HepG2 (cell line): Measurements from ENCODE around the gene MRPS7. TPM values are rescaled to one million over a fixed set of nuclear protein-coding genes. Genes with fewer than 3 reads are reported as not detected.

ENCODE experiments used
- DR1 ChIP-seq: sonication (generic); formaldehyde crosslinking; IDR thresholded peaks from 2 replicates; pipeline ENCODE4 v1.8.0; 2021; ENCODE audit warnings: mild to moderate bottlenecking, missing genetic modification reagents, inconsistent platforms
- FIP1L1 ChIP-seq: fragments of 200-400 bp; formaldehyde crosslinking; IDR thresholded peaks from 2 replicates; pipeline ENCODE4 v1.6.1; 2018; ENCODE audit warnings: low read depth, mild to moderate bottlenecking, low read length, moderate library complexity, borderline replicate concordance; ENCODE audit not compliant: insufficient read depth
- GABPA ChIP-seq, 2 experiments: IDR thresholded peaks; 2 replicates each; pipeline ENCODE4 v1.6.1; 2011 to 2016; ENCODE audit warnings: low read depth in 2 of 2, low read length in 1 of 2, missing biosample characterization in 1 of 2, missing genetic modification characterization in 1 of 2
- IKZF4 ChIP-seq: sonication (generic); formaldehyde crosslinking; IDR thresholded peaks from 2 replicates; pipeline ENCODE4 v1.5.1; 2020; ENCODE audit warnings: borderline replicate concordance, mild to moderate bottlenecking, low read depth, missing genetic modification reagents; ENCODE audit errors: not compliant biosample characterization
- KMT2B ChIP-seq: IDR thresholded peaks from 2 replicates; pipeline ENCODE4 v1.6.1; 2016; ENCODE audit warnings: missing genetic modification reagents, missing compliant biosample characterization
- MED13 ChIP-seq: sonication (generic); formaldehyde crosslinking; IDR thresholded peaks from 2 replicates; pipeline ENCODE4 v1.5.0; 2020; ENCODE audit warnings: missing genetic modification reagents
- MLLT10 ChIP-seq: sonication (generic); formaldehyde crosslinking; IDR thresholded peaks from 2 replicates; pipeline ENCODE4 v1.4.0; 2020; ENCODE audit warnings: missing genetic modification reagents
- TBL1XR1 ChIP-seq: fragments of 150-350 bp; IDR thresholded peaks from 2 replicates; pipeline ENCODE4 v1.6.1; 2014; ENCODE audit warnings: borderline replicate concordance, low read length; ENCODE audit not compliant: partially characterized antibody
- ZNF256 ChIP-seq: sonication (generic); formaldehyde crosslinking; conservative IDR thresholded peaks from 2 replicates; pipeline ENCODE4 v1.4.0; 2020; ENCODE audit warnings: missing genetic modification reagents
- ZNF264 ChIP-seq: sonication (generic); formaldehyde crosslinking; IDR thresholded peaks from 2 replicates; pipeline ENCODE4 v1.4.0; 2020; ENCODE audit warnings: missing genetic modification reagents
- ZNF543 ChIP-seq: sonication (generic); formaldehyde crosslinking; IDR thresholded peaks from 2 replicates; pipeline ENCODE4 v1.4.0; 2020; ENCODE audit warnings: mild to moderate bottlenecking, missing genetic modification reagents
- ZNF660 ChIP-seq: sonication (generic); formaldehyde crosslinking; IDR thresholded peaks from 2 replicates; pipeline ENCODE4 v1.5.1; 2020; ENCODE audit warnings: mild to moderate bottlenecking, low read depth, missing genetic modification reagents, borderline replicate concordance
- ZNF670 ChIP-seq: sonication (generic); formaldehyde crosslinking; IDR thresholded peaks from 2 replicates; pipeline ENCODE4 v1.8.0; 2022; ENCODE audit warnings: mild to moderate bottlenecking, missing genetic modification reagents, borderline replicate concordance
- polyA plus RNA-seq, 8 experiments: library from polyadenylated mRNA; depleted of rRNA in 3 of 8; stranded (reverse) in 7 of 8; unstranded in 1 of 8; fragments of >200 nt; fragmentation: Illumina TruSeq in 4 of 8; extraction: Trizol in 4 of 8; gene quantifications; 2 replicates each; pipeline versions ENCODE4 v1.2.1 to v1.2.3, GENCODE V29; 2011 to 2016; ENCODE audit warnings: low read depth in 4 of 8, missing spikeins in 1 of 8, mixed read lengths in 1 of 8; ENCODE audit not compliant: insufficient read depth in 1 of 8
- total RNA-seq, 5 experiments: library from RNA; depleted of rRNA; stranded (reverse); fragments of >200 nt; fragmentation: Illumina TruSeq; extraction: Trizol; gene quantifications; 2 replicates each; pipeline ENCODE4 v1.2.3, GENCODE V29; 2016; ENCODE audit warnings: low read depth in 1 of 5
- TF ChIP-seq, protein P1 (sequence below): sonication (generic); formaldehyde crosslinking; IDR thresholded peaks from 2 replicates; pipeline ENCODE4 v1.8.0; 2022; ENCODE audit warnings: mild to moderate bottlenecking, missing genetic modification reagents, moderate library complexity
- TF ChIP-seq, protein P2 (sequence below): sonication (generic); formaldehyde crosslinking; IDR thresholded peaks from 2 replicates; pipeline ENCODE4 v1.8.1; 2023; ENCODE audit warnings: mild to moderate bottlenecking, missing genetic modification reagents, borderline replicate concordance
- TF ChIP-seq, protein P3 (sequence below), 2 experiments: sonication (generic) in 1 of 2; formaldehyde crosslinking in 1 of 2; IDR thresholded peaks; 2 replicates each; pipeline versions ENCODE4 v1.4.0 to v1.6.1; 2018 to 2020; ENCODE audit warnings: missing genetic modification reagents in 2 of 2, borderline replicate concordance in 1 of 2, low read depth in 1 of 2, mild to moderate bottlenecking in 1 of 2, missing biosample characterization in 1 of 2
- TF ChIP-seq, protein P4 (sequence below): sonication (generic); formaldehyde crosslinking; IDR thresholded peaks from 2 replicates; pipeline ENCODE4 v1.4.0; 2020; ENCODE audit warnings: missing genetic modification reagents; ENCODE audit errors: not compliant biosample characterization
- TF ChIP-seq, protein P5 (sequence below): sonication (generic); formaldehyde crosslinking; IDR thresholded peaks from 2 replicates; pipeline ENCODE4 v1.9.0; 2021; ENCODE audit warnings: missing genetic modification reagents, borderline replicate concordance
- TF ChIP-seq, protein P6 (sequence below): sonication (generic); formaldehyde crosslinking; IDR thresholded peaks from 2 replicates; pipeline ENCODE4 v1.8.0; 2022; ENCODE audit warnings: mild to moderate bottlenecking, missing genetic modification reagents, borderline replicate concordance

The MRPS7 gene
- total and polyA plus RNA-seq, 2 of the 13 experiments (the other 11 are each of a cell fraction or from before 2014, with no cell fraction given) = 97.0 to 162 TPM

DNA sequence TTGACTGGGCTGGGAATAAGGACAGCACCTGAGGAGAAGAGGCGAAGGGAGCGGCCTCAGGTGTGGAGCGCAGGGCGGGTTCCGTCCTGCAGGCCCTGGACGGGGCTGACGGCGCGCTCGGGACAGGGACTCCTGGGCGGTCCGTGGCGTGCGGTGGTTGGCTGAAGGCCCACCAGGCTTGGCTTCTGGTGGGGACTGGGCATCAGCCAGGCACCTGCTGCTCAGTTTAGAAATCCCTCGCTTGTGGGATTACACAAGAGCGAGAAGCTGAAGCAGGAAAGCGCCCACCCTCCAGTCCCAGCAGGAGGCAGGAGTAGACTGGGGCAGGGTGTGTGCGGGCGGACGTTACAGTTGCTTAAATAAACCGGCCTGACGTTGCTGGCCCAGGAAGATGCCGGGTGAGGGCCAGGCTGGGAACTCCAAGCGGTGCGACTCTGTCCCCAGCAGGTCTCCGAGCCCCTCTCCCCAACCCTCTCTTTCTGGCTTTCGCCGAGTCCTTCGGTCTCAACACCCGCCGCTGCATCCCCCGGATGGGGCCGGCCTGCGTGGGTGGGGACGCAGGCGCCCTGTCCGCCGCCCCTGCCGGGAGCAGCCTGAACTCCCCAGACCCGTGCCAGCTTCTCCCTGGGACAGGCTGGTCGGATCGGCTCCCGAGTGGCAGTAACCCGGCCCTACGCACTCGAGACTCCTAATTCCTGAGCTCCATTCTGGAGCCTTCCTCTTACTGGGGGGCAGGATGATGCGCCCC lies 8.7 kb downstream of the MRPS7 start (continued):
- TF ChIP-seq, protein P1, sequence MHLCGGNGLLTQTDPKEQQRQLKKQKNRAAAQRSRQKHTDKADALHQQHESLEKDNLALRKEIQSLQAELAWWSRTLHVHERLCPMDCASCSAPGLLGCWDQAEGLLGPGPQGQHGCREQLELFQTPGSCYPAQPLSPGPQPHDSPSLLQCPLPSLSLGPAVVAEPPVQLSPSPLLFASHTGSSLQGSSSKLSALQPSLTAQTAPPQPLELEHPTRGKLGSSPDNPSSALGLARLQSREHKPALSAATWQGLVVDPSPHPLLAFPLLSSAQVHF (CRISPR knock-in tag) = no peak; the same call in 1 of the 2 replicates
- TF ChIP-seq DR1 (CRISPR knock-in tag) = peak; percentile 77; the same call in 1 of the 2 replicates
- TF ChIP-seq ZNF670 = 0 out of 2 replicates have a peak, but pooled peaks have one; percentile 44
- TF ChIP-seq FIP1L1 = no peak
- TF ChIP-seq IKZF4 (CRISPR knock-in tag) = no peak
- TF ChIP-seq KMT2B (CRISPR knock-in tag) = peak; percentile 75
- TF ChIP-seq TBL1XR1 = no peak
- TF ChIP-seq ZNF256 (CRISPR knock-in tag) = no peak
- TF ChIP-seq, protein P2, sequence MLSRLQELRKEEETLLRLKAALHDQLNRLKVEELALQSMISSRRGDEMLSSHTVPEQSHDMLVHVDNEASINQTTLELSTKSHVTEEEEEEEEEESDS = no peak
- no peak for TF ChIP-seq MLLT10
- TF ChIP-seq, protein P3, sequence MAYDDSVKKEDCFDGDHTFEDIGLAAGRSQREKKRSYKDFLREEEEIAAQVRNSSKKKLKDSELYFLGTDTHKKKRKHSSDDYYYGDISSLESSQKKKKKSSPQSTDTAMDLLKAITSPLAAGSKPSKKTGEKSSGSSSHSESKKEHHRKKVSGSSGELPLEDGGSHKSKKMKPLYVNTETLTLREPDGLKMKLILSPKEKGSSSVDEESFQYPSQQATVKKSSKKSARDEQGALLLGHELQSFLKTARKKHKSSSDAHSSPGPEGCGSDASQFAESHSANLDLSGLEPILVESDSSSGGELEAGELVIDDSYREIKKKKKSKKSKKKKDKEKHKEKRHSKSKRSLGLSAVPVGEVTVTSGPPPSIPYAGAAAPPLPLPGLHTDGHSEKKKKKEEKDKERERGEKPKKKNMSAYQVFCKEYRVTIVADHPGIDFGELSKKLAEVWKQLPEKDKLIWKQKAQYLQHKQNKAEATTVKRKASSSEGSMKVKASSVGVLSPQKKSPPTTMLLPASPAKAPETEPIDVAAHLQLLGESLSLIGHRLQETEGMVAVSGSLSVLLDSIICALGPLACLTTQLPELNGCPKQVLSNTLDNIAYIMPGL (CRISPR knock-in tag; IDR thresholded peaks at IDR 0.05; ENCODE audit: borderline replicate concordance in 1 of 2, low read depth in 1 of 2) = peak; percentile 92 to 98; a peak in 3 of 4 replicates
- TF ChIP-seq, protein P4, sequence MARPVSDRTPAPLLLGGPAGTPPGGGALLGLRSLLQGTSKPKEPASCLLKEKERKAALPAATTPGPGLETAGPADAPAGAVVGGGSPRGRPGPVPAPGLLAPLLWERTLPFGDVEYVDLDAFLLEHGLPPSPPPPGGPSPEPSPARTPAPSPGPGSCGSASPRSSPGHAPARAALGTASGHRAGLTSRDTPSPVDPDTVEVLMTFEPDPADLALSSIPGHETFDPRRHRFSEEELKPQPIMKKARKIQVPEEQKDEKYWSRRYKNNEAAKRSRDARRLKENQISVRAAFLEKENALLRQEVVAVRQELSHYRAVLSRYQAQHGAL = no peak
- peak; percentile 5; the same call in 1 of the 2 replicates for TF ChIP-seq GABPA (IDR thresholded peaks at IDR 0.05; ENCODE audit: low read depth, low read length)
- TF ChIP-seq GABPA (CRISPR knock-in tag; IDR thresholded peaks at IDR 0.05; ENCODE audit: low read depth) = no peak
- no peak for TF ChIP-seq ZNF264
- no peak for TF ChIP-seq MED13 (CRISPR knock-in tag)
- TF ChIP-seq, protein P5, sequence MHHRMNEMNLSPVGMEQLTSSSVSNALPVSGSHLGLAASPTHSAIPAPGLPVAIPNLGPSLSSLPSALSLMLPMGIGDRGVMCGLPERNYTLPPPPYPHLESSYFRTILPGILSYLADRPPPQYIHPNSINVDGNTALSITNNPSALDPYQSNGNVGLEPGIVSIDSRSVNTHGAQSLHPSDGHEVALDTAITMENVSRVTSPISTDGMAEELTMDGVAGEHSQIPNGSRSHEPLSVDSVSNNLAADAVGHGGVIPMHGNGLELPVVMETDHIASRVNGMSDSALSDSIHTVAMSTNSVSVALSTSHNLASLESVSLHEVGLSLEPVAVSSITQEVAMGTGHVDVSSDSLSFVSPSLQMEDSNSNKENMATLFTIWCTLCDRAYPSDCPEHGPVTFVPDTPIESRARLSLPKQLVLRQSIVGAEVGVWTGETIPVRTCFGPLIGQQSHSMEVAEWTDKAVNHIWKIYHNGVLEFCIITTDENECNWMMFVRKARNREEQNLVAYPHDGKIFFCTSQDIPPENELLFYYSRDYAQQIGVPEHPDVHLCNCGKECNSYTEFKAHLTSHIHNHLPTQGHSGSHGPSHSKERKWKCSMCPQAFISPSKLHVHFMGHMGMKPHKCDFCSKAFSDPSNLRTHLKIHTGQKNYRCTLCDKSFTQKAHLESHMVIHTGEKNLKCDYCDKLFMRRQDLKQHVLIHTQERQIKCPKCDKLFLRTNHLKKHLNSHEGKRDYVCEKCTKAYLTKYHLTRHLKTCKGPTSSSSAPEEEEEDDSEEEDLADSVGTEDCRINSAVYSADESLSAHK (CRISPR knock-in tag) = no peak
- TF ChIP-seq ZNF660 (CRISPR knock-in tag) = no peak
- TF ChIP-seq, protein P6, sequence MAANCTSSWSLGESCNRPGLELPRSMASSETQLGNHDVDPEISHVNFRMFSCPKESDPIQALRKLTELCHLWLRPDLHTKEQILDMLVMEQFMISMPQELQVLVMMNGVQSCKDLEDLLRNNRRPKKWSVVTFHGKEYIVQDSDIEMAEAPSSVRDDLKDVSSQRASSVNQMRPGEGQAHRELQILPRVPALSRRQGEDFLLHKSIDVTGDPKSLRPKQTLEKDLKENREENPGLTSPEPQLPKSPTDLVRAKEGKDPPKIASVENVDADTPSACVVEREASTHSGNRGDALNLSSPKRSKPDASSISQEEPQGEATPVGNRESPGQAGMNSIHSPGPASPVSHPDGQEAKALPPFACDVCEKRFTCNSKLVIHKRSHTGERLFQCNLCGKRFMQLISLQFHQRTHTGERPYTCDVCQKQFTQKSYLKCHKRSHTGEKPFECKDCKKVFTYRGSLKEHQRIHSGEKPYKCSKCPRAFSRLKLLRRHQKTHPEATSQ (CRISPR knock-in tag) = no peak
- TF ChIP-seq ZNF543 (CRISPR knock-in tag) = peak; percentile 33; the same call in 1 of the 2 replicates
